Liver (tissue), 9 donors: ENCODE data around the gene YTHDF1. TPM values are rescaled to one million over a fixed set of nuclear protein-coding genes. Genes with fewer than 3 reads are reported as not detected.

Experiments
- DNase-seq: peaks from one replicate; pipeline ENCODE4 v3.0.0-alpha.2; 2017; ENCODE audit warnings: low spot score
- H3K27ac ChIP-seq, 2 donors: one replicate each; pipeline ENCODE4 v1.7.0; 2013; ENCODE audit warnings: inconsistent platforms in 2 of 2, low read length in 2 of 2, control low read depth in 1 of 2, low read depth in 1 of 2, mild to moderate bottlenecking in 1 of 2
- H3K27me3 ChIP-seq, 4 donors: one replicate each; pipeline versions ENCODE4 v1.6.1 to v1.7.0; 2013; ENCODE audit warnings: low read length in 3 of 4, inconsistent platforms in 1 of 4, mild to moderate bottlenecking in 1 of 4, moderate library complexity in 1 of 4; ENCODE audit not compliant: control insufficient read depth in 4 of 4, insufficient read depth in 4 of 4
- H3K36me3 ChIP-seq, 4 donors: one replicate each; pipeline versions ENCODE4 v1.6.1 to v1.7.0; 2013; ENCODE audit warnings: low read length in 3 of 4, mild to moderate bottlenecking in 3 of 4, low read depth in 1 of 4, moderate library complexity in 1 of 4; ENCODE audit not compliant: control insufficient read depth in 4 of 4, insufficient read depth in 3 of 4
- H3K4me1 ChIP-seq, 4 donors: one replicate each; pipeline versions ENCODE4 v1.6.1 to v1.7.0; 2013; ENCODE audit warnings: low read length in 3 of 4, mild to moderate bottlenecking in 3 of 4, moderate library complexity in 1 of 4; ENCODE audit not compliant: control insufficient read depth in 4 of 4, insufficient read depth in 4 of 4
- H3K4me3 ChIP-seq, 3 donors: one replicate each; pipeline versions ENCODE4 v1.6.1 to v1.7.0; 2013; ENCODE audit warnings: low read length in 3 of 3, control low read depth in 1 of 3, low read depth in 1 of 3, mild to moderate bottlenecking in 1 of 3
- H3K9ac ChIP-seq, 2 donors: one replicate each; pipeline ENCODE4 v1.7.0; 2013; ENCODE audit warnings: low read length in 2 of 2, mild to moderate bottlenecking in 2 of 2, moderate library complexity in 2 of 2, control low read depth in 1 of 2, low read depth in 1 of 2
- H3K9me3 ChIP-seq, 4 donors: one replicate each; pipeline versions ENCODE4 v1.6.1 to v1.7.0; 2013; ENCODE audit warnings: low read length in 3 of 4; ENCODE audit not compliant: control insufficient read depth in 4 of 4
- ATF3 ChIP-seq: IDR thresholded peaks from 2 replicates; pipeline ENCODE4 v1.6.1; 2016; ENCODE audit warnings: antibody characterized with exemption
- EGR1 ChIP-seq, 2 donors: IDR thresholded peaks; 2 replicates each; pipeline ENCODE4 v1.6.1; 2016 to 2018; ENCODE audit warnings: antibody characterized with exemption in 2 of 2, low read depth in 2 of 2
- GABPA ChIP-seq, 2 donors: IDR thresholded peaks in 1 of 2; conservative IDR thresholded peaks in 1 of 2; 2 replicates each; pipeline ENCODE4 v1.6.1; 2016; ENCODE audit warnings: antibody characterized with exemption in 2 of 2, mild to moderate bottlenecking in 1 of 2, moderate library complexity in 1 of 2
- HNF4A ChIP-seq, 2 donors: conservative IDR thresholded peaks; 2 replicates each; pipeline ENCODE4 v1.6.1; 2016; ENCODE audit warnings: antibody characterized with exemption in 2 of 2, mild to moderate bottlenecking in 2 of 2
- HNF4G ChIP-seq: IDR thresholded peaks from 2 replicates; pipeline ENCODE4 v1.6.1; 2016; ENCODE audit warnings: antibody characterized with exemption
- JUND ChIP-seq, 2 donors: IDR thresholded peaks; 2 replicates each; pipeline ENCODE4 v1.6.1; 2016; ENCODE audit warnings: antibody characterized with exemption in 2 of 2
- MAX ChIP-seq: IDR thresholded peaks from 2 replicates; pipeline ENCODE4 v1.6.1; 2016; ENCODE audit warnings: antibody characterized with exemption
- RAD21 ChIP-seq, 2 donors: IDR thresholded peaks; 2 replicates each; pipeline ENCODE4 v1.6.1; 2016; ENCODE audit warnings: antibody characterized with exemption in 2 of 2, mild to moderate bottlenecking in 2 of 2
- REST ChIP-seq: IDR thresholded peaks from 2 replicates; pipeline ENCODE4 v1.6.1; 2016; ENCODE audit warnings: antibody characterized with exemption, mild to moderate bottlenecking
- SP1 ChIP-seq: IDR thresholded peaks from 2 replicates; pipeline ENCODE4 v1.6.1; 2018; ENCODE audit warnings: antibody characterized with exemption, mild to moderate bottlenecking
- TAF1 ChIP-seq: conservative IDR thresholded peaks from 2 replicates; pipeline ENCODE4 v1.6.1; 2016; ENCODE audit warnings: antibody characterized with exemption, mild to moderate bottlenecking
- WGBS: extraction: QIAGEN DNeasy Blood & Tissue Kit; methylation state at CpG from one replicate; pipeline ENCODE4 v1.1.7; 2013; 5-methylcytosine and 5-hydroxymethylcytosine counted together
- polyA plus RNA-seq, 2 donors: library from polyadenylated mRNA; stranded (reverse) in 1 of 2; unstranded in 1 of 2; fragments of 200-250 nt in 1 of 2; fragments of >200 nt in 1 of 2; fragmentation: Nextera tagmentation in 1 of 2; extraction: Ambion mirVana in 1 of 2; gene quantifications; one replicate each; pipeline versions ENCODE4 v1.2.1 to v1.2.3, GENCODE V29; 2013 to 2015
- total RNA-seq, 2 donors: library from RNA; depleted of rRNA; stranded (reverse); fragments of >200 nt; gene quantifications; one replicate each; pipeline ENCODE4 v1.2.3, GENCODE V29; 2014
- TF ChIP-seq, protein P1 (sequence below): fragments of 150-350 bp; IDR thresholded peaks from 2 replicates; pipeline ENCODE4 v1.5.1; 2017; ENCODE audit warnings: improper control_type of control experiment, low read depth, low read length; ENCODE audit not compliant: missing input control
- TF ChIP-seq, protein P2 (sequence below): IDR thresholded peaks from 2 replicates; pipeline ENCODE4 v1.6.1; 2016; ENCODE audit warnings: antibody characterized with exemption
- donor health status: healthy.
- donor health status: healthy.
- donor health status: healthy.
- donor health status: healthy.
- donor health status: healthy.

The YTHDF1 gene
- total and polyA plus RNA-seq, 4 donors = 6.8 to 19.5 (median 14.9) TPM

DNA sequence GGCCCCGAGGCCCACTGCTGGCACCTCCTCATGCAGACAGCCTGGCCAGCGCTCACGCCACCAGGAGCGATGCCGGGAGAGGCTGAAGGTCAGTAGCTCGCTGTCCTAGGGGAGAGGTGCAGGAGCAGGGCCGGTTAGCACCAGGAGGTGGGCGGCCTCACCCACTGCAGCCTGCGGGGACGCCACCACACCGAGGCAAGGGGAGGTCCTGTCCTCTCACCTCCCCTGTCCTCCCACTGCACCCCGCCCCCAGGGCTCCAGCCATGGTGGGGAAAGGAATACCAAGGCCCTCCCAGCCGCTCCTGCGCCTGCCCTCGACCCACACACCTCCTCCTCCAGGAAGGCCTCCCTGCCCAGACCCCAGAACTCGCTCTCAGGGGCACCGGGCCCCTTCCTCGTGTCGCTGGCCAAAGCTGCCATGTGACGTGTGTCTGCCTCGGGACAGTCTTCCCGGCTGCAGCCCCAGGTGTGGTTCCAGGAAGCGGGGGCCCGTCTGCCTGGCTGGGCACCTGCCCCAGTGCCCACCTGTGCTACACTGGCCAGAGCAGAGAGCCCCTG is 31.8 kb upstream of the YTHDF1 start:
- H3K4me1 ChIP-seq = no peaks in the 10 kb centered on the region
- no peak overlapping the region for H3K4me3 ChIP-seq
- no peaks in the 10 kb centered on the region for H3K36me3 ChIP-seq
- no peak for TF ChIP-seq MAX
- TF ChIP-seq ATF3 = no peak
- H3K9ac ChIP-seq = no peak overlapping the region
- DNase-seq = no peak
- H3K27ac ChIP-seq = no peak overlapping the region
- no peaks in the 10 kb centered on the region for H3K9me3 ChIP-seq
- H3K27me3 ChIP-seq = peaks cover 0 to 4% (median 3%) of the 10 kb centered on the region in 4 donors
- WGBS = 63% methylated on average over 24 of the region's 24 CpGs

GRCh38 chr20:63246490-63247288 is 30.8 kb upstream of the YTHDF1 start:
- H3K27me3 ChIP-seq = peaks cover 0 to 4% (median 3%) of the 10 kb centered on the region in 4 donors
- 42% methylated on average over 50 of the region's 50 CpGs for WGBS
- no peak overlapping the region for H3K27ac ChIP-seq
- no peak overlapping the region for H3K9ac ChIP-seq
- no peaks in the 10 kb centered on the region for H3K36me3 ChIP-seq
- H3K4me1 ChIP-seq = no peaks in the 10 kb centered on the region
- no peak overlapping the region for H3K4me3 ChIP-seq
- H3K9me3 ChIP-seq = no peaks in the 10 kb centered on the region
- no peak for DNase-seq
- TF ChIP-seq, protein P1, sequence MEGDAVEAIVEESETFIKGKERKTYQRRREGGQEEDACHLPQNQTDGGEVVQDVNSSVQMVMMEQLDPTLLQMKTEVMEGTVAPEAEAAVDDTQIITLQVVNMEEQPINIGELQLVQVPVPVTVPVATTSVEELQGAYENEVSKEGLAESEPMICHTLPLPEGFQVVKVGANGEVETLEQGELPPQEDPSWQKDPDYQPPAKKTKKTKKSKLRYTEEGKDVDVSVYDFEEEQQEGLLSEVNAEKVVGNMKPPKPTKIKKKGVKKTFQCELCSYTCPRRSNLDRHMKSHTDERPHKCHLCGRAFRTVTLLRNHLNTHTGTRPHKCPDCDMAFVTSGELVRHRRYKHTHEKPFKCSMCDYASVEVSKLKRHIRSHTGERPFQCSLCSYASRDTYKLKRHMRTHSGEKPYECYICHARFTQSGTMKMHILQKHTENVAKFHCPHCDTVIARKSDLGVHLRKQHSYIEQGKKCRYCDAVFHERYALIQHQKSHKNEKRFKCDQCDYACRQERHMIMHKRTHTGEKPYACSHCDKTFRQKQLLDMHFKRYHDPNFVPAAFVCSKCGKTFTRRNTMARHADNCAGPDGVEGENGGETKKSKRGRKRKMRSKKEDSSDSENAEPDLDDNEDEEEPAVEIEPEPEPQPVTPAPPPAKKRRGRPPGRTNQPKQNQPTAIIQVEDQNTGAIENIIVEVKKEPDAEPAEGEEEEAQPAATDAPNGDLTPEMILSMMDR = no peak
- no peak for TF ChIP-seq GABPA (IDR thresholded peaks at IDR 0.05 in 1 of 2, conservative IDR thresholded peaks at IDR 0.05 in 1 of 2)
- TF ChIP-seq HNF4A (conservative IDR thresholded peaks at IDR 0.05) = no peak
- TF ChIP-seq JUND (IDR thresholded peaks at IDR 0.05) = no peak
- no peak for TF ChIP-seq SP1
- no peak for TF ChIP-seq RAD21 (IDR thresholded peaks at IDR 0.05)
- TF ChIP-seq TAF1 = no peak
- TF ChIP-seq, protein P2, sequence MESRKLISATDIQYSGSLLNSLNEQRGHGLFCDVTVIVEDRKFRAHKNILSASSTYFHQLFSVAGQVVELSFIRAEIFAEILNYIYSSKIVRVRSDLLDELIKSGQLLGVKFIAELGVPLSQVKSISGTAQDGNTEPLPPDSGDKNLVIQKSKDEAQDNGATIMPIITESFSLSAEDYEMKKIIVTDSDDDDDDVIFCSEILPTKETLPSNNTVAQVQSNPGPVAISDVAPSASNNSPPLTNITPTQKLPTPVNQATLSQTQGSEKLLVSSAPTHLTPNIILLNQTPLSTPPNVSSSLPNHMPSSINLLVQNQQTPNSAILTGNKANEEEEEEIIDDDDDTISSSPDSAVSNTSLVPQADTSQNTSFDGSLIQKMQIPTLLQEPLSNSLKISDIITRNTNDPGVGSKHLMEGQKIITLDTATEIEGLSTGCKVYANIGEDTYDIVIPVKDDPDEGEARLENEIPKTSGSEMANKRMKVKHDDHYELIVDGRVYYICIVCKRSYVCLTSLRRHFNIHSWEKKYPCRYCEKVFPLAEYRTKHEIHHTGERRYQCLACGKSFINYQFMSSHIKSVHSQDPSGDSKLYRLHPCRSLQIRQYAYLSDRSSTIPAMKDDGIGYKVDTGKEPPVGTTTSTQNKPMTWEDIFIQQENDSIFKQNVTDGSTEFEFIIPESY = no peak

GRCh38 chr20:63244468-63244867 is 28.5 kb upstream of the YTHDF1 start:
- peaks cover 0 to 3% (median 1%) of the 10 kb centered on the region in 4 donors for H3K27me3 ChIP-seq
- H3K4me3 ChIP-seq = no peak overlapping the region
- TF ChIP-seq MAX (no peak), RAD21 (IDR thresholded peaks at IDR 0.05) (no peak), REST (no peak), HNF4G (no peak), EGR1 (IDR thresholded peaks at IDR 0.05; ENCODE audit: low read depth in 2 of 2) (no peak), HNF4A (conservative IDR thresholded peaks at IDR 0.05) (no peak)
- TF ChIP-seq, protein P1 = no peak
- WGBS = 78% methylated on average over 10 of the region's 10 CpGs
- no peak overlapping the region for H3K9ac ChIP-seq
- H3K36me3 ChIP-seq = no peaks in the 10 kb centered on the region
- no peaks in the 10 kb centered on the region for H3K4me1 ChIP-seq
- no peak overlapping the region for H3K27ac ChIP-seq
- DNase-seq = no peak
- no peaks in the 10 kb centered on the region for H3K9me3 ChIP-seq
